Endometrial microvascular endothelial cells (primary cell): ENCODE measurements around the gene UBE2K. TPM values are rescaled to one million over a fixed set of nuclear protein-coding genes. Genes with fewer than 3 reads are reported as not detected.
"Not testable (repeated sequence)": the region's sequence is repeated elsewhere in the genome, so short reads cannot be mapped to it uniquely, and the experiment has no call there.

Experiments used
- in situ Hi-C: cut with HindIII; loops from 2 replicates; pipeline ENCODE4 v1.10.0; 2017; ENCODE audit warnings: low sequenced_read_pairs, low pct_unique_long_range_greater_than_20kb; ENCODE audit errors: inconsistent ontology term
- total RNA-seq: library from RNA; depleted of rRNA; stranded (reverse); fragments of >200 nt; gene quantifications from one replicate; pipeline ENCODE4 v1.2.3, GENCODE V29; 2015; ENCODE audit errors: inconsistent ontology term

Gene UBE2K
- total RNA-seq, 1 donor from 2014 or later = 34.9 TPM

DNA sequence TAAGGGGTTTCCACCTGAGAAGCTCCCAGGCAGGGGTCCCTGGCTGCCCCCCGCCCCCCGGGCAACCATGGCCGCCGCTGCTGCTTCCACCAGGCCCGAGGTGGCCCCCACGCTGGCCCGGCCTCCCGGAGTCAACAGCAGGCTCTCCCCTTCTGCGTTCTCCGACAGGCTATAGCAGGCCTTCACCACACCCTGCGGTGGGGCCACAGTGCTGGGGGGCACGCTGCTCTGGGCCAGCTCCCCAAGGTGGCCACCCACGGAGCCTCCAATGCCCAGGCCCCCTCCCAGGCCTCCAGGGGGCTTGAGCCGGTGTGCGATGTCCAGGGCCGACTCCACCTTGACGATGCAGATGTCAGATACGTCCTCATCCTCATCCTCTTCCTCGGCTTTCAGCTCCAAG, 72.5 kb downstream of the UBE2K start:
- in situ Hi-C loops = no loop called here

DNA sequence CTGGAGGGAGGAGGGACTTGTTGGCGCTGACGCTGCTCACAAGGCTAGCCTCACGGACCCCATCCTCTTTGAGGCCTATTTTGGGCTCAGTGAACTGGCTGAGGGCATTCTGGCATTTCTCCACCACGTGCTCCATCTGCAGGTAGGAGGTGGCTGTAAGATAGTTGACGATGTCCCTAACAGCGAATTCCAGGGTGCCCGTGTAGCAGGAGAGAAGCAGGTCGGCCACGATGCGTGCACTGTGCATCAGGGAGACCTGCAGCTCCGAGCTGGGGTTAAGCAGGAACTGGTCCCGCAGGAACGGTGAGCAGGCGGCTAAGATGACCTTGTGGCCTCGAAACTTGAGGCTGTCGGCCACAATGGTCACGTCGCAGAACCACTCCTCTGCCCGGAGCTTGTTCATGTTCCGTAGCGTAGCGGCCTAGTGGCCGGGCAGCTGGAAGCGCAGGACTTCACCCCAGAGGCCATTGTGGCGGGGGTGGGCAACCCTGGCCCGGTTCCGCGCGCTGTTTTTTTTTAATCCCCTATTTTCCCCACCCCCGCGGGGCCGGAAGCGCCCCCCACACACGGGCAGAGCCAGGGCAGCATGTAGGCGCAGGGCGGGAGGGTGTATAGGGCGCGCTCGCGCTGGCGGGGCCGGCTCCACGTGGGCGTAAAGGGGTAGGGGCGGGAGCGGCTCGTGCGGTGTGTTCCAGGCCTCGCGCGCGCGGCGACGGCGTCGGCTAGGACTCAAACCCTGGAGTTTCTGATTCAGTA, 73.2 kb downstream of the UBE2K start:
- in situ Hi-C loops = no loop called here

DNA sequence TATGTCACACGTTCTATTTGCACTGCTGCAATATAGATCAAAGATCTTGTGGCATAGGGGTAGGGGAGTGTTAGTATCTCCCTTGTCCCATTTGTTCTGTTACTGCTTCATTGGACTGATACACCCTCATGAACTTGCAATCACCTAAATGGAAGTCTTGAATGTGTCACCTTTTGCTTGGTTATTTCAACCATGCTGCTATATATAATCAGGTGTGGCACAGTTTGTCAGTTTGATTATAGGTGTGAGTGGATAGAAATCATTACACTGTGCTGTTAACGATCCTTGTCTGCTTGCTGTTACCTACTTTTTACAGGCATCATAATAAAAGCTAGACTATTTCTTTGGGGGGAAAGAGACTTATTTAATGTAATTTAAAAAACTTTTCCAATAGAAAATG, 84.1 kb downstream of the UBE2K start:
- in situ Hi-C loops = not testable (repeated sequence)

DNA sequence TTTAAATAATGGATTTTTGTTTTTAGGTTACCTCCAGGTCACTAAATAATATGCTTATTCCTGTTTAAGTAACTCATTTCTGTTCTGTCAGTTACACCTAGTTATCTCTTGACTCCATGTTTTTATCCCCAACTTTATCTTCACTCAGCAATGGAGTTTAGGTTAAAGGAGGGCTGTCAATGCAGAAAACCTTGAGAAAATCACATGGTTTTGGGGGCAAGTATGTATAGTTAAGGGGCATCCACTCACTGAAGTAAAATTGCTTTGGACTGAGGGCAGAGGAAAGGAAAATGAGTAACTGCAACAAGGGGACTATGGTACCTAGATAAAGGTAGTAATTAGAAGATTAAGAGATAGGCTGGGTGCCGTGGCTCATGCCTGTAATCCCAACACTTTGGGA, 87.1 kb downstream of the UBE2K start:
- in situ Hi-C loops = no loop called here

DNA sequence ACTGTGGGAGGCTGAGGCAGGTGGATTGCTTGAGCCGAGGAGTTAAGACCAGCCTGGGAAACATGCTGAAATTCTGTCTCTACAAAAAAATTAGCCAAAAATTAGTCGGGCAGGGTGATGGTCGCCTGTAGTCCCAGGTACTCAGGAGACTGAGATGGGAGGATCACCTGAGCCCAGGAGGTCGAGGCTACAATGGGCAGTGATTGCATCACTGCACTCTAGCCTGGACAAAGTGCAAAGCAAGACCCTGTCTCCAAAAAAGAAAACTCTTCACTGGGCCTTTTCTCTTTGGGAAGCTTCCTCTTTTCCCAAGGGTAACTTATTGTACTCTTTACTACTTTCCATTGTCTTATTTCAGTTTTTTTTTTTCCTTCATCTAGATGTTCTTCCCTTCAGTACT, 88.9 kb downstream of the UBE2K start:
- in situ Hi-C loops = no loop called here

DNA sequence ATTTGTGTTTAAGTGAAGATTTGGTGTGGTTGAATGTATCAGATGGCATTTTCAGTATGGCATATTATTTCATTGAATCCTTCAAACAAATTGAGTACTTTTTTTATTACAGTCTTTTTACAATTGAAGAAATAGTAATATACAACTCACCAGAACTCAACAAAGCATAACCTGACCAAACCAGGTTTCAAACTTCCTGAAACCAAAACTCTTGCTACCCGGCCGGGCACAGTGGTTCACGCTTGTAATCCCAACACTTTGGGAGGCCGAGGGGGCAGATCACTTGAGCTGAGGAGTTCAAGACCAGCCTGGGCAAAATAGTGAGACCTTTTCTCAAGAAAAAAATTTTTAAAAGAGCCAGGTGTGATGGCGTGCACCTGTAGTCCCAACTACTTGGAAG, 94.2 kb downstream of the UBE2K start:
- in situ Hi-C loops = no loop called here

DNA sequence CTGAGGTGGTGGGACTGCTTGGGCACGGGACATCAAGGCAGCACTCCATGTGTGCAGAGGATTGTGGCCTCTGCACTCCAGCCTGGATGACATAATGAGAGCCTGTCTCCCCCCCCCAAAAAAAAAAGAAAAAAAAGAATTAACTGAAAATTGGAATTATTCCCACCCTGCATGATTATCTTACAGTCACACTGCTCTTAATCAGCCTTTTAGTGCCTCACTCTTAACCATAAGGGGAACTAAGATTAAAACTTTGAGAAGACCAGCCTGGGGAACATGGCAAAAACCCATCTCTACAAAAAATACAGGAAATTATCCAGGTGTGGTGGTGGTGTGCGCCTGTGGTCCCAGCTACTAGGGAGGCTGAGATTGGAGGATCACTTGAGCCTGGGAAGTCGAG, 94.6 kb downstream of the UBE2K start:
- in situ Hi-C loops = no loop called here

DNA sequence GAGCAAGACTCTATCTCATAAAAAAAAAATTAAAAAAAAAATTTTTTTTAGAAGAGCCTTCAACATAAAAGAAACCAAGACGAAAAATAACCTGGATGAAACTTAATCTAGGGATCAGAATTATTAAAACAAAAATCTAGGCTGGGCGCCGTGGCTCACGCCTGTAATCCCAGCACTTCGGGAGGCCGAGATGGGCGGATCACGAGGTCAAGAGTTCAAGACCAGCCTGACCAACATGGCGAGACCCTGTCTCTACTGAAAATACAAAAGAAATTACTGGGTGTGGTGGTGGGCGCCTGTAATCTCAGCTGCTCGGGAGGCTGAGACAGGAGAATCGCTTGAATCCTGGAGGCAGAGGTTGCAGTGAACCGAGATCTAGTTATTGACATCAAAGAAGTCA, 95.0 kb downstream of the UBE2K start:
- in situ Hi-C loops = not testable (repeated sequence)

DNA sequence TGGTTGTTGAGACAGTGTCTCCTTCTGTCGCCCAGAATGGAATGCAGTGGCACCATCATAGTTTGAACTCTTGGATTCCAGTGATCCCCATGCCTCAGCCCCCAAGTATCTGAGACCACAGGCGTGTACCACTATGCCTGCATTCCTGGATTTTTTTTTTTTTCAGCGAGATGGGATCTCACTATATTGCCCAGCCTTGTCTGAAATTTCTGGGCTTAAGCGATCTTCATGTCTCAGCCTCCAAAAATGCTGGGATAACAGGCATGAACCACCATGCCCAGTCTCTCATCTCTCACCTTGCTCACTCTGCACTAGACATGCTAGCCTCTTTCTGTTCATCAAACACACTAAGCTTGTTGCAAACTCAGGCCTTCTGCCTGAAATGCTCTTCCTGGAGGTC, 104.1 kb downstream of the UBE2K start:
- in situ Hi-C loops = no loop called here

DNA sequence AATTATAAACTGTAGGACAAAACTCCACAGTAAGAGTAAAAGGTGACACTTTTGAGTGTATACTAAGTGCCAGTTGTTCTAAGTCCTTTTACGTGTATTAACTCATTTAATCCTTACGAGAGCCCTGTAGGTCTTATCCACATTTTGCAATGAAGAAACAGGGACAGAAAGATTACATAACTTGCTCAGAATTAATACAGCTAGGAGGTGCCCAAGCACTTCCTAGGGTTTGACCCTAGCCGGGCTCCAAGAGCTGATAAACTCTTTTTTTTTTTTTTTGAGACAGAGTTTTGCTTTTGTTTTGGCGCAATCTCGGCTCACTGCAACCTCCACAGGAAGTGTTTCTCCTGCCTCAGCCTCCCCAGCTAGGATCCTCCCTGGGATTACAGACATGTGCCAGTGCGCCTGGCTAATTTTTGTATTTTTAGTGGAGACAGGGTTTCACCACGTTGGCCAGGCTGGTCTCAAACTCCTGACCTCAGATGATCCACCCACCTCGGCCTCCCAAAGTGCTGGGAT, 110.4 kb downstream of the UBE2K start:
- in situ Hi-C loops = no loop called here

DNA sequence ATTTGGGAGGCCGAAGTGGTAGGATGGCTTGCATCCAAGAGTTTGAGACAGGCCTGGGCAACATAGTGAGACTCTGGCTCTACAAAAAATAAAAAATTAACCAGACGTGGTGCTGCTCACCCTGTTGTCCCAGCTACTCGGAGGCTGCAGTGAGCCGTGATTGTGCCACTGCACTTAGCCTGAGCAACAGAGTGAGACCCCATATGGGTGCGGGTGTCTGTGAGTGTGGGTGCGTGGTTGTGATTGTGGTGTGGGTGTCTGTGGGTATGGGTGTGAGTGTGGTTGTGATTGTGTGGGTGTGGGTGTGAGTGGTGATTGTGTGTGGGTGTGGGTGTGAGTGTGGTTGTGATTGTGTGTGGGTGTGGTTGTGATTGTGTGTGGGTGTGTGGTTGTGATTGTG, 114.6 kb downstream of the UBE2K start:
- in situ Hi-C loops = no loop called here

DNA sequence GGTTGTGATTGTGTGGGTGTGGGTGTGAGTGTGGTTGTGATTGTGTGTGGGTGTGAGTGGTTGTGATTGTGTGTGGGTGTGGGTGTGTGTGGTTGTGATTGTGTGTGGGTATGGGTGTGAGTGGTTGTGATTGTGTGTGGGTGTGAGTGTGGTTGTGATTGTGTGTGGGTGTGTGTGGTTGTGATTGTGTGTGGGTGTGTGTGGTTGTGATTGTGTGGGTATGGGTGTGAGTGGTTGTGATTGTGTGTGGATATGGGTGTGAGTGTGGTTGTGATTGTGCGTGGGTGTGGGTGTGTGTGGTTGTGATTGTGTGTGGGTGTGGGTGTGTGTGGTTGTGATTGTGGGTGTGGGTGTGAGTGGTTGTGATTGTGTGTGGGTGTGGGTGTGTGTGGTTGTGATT, 115.1 kb downstream of the UBE2K start:
- in situ Hi-C loops = not testable (repeated sequence)

DNA sequence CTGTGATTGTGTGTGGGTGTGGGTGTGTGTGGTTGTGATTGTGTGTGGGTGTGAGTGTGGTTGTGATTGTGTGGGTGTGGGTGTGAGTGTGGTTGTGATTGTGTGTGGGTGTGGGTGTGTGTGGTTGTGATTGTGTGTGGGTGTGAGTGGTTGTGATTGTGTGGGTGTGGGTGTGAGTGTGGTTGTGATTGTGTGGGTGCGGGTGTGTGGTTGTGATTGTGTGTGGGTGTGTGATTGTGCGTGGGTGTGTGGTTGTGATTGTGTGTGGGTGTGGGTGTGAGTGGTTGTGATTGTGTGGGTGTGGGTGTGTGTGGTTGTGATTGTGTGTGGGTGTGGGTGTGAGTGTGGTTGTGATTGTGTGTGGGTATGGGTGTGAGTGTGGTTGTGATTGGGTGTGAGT, 115.8 kb downstream of the UBE2K start:
- in situ Hi-C loops = not testable (repeated sequence)

DNA sequence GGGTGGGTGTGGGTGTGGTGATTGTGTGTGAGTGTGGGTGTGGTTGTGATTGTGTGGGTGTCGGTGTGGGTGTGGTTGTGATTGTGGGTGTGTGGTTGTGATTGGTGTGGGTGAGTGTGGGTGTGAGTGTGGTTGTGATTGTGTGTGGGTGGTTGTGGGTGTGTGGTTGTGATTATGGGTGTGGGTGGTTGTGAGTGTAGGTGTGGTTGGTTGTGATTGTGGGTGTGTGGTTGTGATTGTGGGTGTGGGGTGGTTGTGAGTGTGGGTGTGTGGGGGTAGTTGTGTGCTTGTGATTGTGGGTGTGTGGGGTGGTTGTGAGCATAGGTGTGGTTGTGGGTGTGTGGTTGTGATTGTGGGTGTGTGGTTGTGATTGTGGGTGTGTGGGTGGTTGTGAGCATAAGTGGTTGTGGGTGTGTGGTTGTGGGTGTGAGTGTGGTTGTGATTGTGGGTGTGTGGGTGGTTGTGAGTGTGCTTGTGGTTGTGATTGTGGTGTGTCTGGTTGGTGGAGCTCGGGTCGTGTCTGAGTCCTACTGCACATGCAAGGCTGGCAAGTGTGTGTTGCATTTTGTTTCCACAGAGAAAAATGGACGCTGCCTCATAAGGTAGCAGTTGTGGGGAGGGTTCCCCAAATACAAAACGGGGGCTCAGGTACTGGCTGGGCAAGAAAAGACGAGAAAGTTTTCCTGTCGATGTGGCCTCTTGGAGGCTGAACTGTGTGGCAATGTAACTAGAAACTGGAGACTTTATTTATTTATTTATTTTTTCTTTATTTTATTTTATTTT, 116.7 kb downstream of the UBE2K start:
- in situ Hi-C loops = no loop called here

DNA sequence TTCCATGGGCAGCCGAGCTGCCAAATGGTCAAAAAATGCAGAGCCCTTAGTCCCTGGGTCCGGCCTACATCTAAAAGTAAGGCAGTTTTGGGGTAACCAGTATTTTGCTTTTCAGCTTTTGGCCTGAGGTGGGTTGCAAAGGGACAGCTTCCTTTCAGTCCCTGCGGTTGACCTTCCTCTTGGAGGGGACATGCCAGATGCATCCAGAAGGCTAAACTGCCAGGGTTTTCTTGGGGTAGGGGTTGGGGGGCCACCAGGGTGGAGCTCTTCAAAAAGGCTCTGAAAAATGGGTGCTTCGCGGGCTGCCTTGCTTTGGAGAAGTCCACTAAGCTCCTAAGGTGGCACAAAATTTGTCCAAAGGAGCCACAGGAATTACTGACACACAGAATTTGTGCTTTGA, 120.7 kb downstream of the UBE2K start:
- in situ Hi-C loops = no loop called here

DNA sequence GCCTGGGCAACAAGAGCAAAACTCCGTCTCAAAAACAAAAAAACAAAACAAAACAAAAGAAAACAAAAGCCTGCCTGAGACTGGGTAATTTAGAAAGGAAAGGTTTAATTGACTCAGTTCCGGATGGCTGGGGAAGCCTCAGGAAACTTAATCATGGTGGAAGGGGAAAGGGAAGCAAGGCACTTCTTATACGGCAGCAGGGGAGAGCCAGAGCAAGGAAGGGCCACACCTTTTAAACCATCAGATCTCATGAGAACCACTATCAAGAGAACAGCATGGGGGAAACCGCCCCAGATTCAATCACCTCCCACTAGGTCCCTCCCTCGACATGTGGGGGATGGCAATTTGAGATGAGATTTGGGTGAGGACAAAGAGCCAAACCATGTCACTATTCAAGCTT, 122.2 kb downstream of the UBE2K start:
- in situ Hi-C loops = no loop called here

DNA sequence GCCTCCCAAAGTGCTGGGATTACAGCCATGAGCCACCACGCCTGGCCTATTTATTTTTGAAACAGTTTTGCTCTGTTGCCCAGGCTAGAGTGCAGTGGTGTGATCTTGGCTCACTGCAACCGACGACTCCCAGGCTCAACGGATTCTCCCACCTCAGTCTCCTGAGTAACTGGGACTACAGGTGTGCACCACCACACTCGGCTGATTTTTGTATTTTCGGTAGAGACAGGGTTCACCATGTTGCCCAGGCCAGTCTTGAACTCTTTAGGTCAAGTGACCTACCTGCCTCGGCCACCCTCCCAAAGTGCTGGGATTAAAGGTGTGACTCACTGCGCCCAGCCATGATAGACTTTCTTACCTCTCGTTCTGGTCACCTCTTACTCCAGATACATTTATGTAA, 124.0 kb downstream of the UBE2K start:
- in situ Hi-C loops = no loop called here

DNA sequence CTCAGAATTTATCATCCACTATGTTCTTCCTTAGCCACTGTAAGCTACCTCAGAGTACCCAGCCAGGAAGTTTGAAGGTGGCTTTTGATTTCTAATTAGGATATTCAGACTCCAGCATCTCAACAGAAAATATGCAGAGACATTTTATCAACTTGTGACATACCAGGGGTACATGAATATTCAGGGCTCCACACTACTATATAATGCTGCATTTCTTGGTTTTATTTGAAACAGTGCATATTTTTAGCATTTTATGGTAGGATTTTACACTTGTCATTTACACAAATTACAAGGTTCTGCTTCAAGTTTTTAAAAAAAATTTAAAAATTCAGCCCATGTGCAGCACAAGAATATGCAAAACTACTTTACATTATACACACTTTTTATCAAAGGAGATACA, 124.7 kb downstream of the UBE2K start:
- in situ Hi-C loops = no loop called here

DNA sequence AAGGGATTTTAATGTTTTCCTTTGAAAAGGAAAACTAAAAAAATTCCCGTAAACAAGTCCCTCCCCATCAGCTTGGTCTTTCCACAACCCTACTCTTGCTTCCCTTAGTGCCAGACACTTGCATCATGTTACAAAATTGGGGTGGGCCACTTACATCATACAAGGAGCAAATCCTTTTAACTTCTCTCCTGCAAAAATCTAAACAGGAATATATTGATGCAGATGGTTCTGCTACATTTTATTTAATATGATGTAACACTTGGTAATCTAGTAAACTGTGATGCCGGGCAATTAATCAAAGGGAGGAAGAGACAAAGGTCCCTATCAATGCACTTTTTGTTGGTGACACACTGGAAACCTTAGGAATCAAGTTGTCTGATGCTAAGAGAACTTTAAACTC, 125.3 kb downstream of the UBE2K start:
- in situ Hi-C loops = no loop called here

DNA sequence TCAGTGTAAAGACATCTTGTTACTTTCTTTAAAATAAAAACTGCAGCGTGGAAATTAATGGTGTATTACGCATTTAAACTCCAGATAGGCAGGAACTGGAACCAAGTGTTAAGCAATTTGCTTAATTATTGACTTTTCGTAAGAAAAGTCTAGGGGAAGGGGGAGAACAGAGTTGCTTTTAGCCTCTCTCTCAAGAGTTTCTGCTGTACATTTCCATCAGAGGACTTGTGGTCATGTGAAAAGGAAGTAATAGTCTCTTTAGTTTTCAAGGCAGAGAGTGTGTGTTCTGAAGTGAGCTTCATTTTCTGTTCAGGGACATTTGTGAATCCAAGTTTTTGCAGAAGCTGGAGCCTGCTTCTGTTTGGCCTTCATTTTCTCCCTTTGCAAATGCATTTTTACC, 127.2 kb downstream of the UBE2K start:
- in situ Hi-C loops = no loop called here
